Superior temporal gyrus (tissue), 1 donor: ENCODE data around the gene PGC.
"Not testable (repeated sequence)": the region's sequence is repeated elsewhere in the genome, so short reads cannot be mapped to it uniquely, and the experiment has no call there.

Source experiments
- DNase-seq: peaks from one replicate; pipeline ENCODE4 v3.0.0-alpha.2; 2016; ENCODE audit errors: extremely low spot score

PGC gene

GRCh38 chr6:41775293-41775882 is 28.2 kb upstream of the PGC start:
- no peak for DNase-seq

GRCh38 chr6:41774841-41775240 is 27.6 kb upstream of the PGC start:
- no peak for DNase-seq

GRCh38 chr6:41771058-41771983 is 24.1 kb upstream of the PGC start:
- no peak for DNase-seq

- DNase-seq: no peak
Observed at GRCh38 chr6:41770381-41771057, 23.3 kb upstream of the PGC start.

GRCh38 chr6:41769376-41769775 is 22.2 kb upstream of the PGC start:
- no peak for DNase-seq

GRCh38 chr6:41768545-41769308 is 21.5 kb upstream of the PGC start:
- DNase-seq: no peak

- DNase-seq: no peak
Observed at GRCh38 chr6:41767112-41767833, 20.1 kb upstream of the PGC start.

- DNase-seq: not testable (repeated sequence)
Observed at GRCh38 chr6:41766043-41766664, 19.0 kb upstream of the PGC start.

- no peak for DNase-seq
Observed at GRCh38 chr6:41763470-41763869, 16.3 kb upstream of the PGC start.

- no peak for DNase-seq
Observed at GRCh38 chr6:41759905-41760579, 12.8 kb upstream of the PGC start.

- no peak for DNase-seq
Observed at GRCh38 chr6:41759106-41759904, 12.1 kb upstream of the PGC start.

- DNase-seq: no peak
Observed at GRCh38 chr6:41758641-41759035, 11.4 kb upstream of the PGC start.

- DNase-seq: no peak
Observed at GRCh38 chr6:41757931-41758640, 10.9 kb upstream of the PGC start.

GRCh38 chr6:41757271-41757670 is 10.1 kb upstream of the PGC start:
- no peak for DNase-seq

GRCh38 chr6:41756354-41756753 is 9.2 kb upstream of the PGC start:
- no peak for DNase-seq

- no peak for DNase-seq
Observed at GRCh38 chr6:41755895-41756294, 8.7 kb upstream of the PGC start.

GRCh38 chr6:41750374-41750773 is 3.2 kb upstream of the PGC start:
- DNase-seq: no peak

- DNase-seq: no peak
Observed at GRCh38 chr6:41748542-41748941, 1.3 kb upstream of the PGC start.

- no peak for DNase-seq
Observed at GRCh38 chr6:41748102-41748477, 893 bp upstream of the PGC start.
